GM18507 (cell line): ENCODE measurements around the gene KRTAP10-5.
"Not testable (repeated sequence)": the region's sequence is repeated elsewhere in the genome, so short reads cannot be mapped to it uniquely, and the experiment has no call there.

Source experiments
- DNase-seq: peaks from one replicate; pipeline ENCODE4 v3.0.0; 2011; ENCODE audit warnings: low read depth; ENCODE audit not compliant: insufficient read length; ENCODE audit errors: extremely low spot score
- FAIRE-seq: peaks from 2 replicates; lab custom pipeline; 2011; peaks lifted over from hg19 to GRCh38; lab: Jason Lieb, UNC

The KRTAP10-5 gene

GRCh38 chr21:44592446-44593311 is 12.3 kb upstream of the KRTAP10-5 start, which contains the start of gene KRTAP10-6:
KRTAP10-6 (minus strand) TSS chr21:44592505; CDS start chr21:44592484, 21 bp downstream.
- FAIRE-seq = no peak
- DNase-seq = no peak

- FAIRE-seq, DNase-seq: not testable (repeated sequence)
Measured at GRCh38 chr21:44591801-44592130, 11.4 kb upstream of the KRTAP10-5 start.

- not testable (repeated sequence) for DNase-seq, FAIRE-seq
Measured at GRCh38 chr21:44590897-44591800, 10.7 kb upstream of the KRTAP10-5 start.

GRCh38 chr21:44590311-44590721 is 9.9 kb upstream of the KRTAP10-5 start:
- DNase-seq = no peak
- no peak for FAIRE-seq

GRCh38 chr21:44589586-44590305 is 9.3 kb upstream of the KRTAP10-5 start:
- FAIRE-seq (no peak), DNase-seq (no peak)

- DNase-seq = no peak
- FAIRE-seq = no peak
Measured at GRCh38 chr21:44589094-44589493, 8.7 kb upstream of the KRTAP10-5 start.

- DNase-seq (no peak), FAIRE-seq (no peak)
Measured at GRCh38 chr21:44585892-44586291, 5.5 kb upstream of the KRTAP10-5 start.

- FAIRE-seq = no peak
- DNase-seq = no peak
Measured at GRCh38 chr21:44583800-44584147, 3.4 kb upstream of the KRTAP10-5 start.

- FAIRE-seq (no peak), DNase-seq (no peak)
Measured at GRCh38 chr21:44583089-44583799, 2.8 kb upstream of the KRTAP10-5 start.

- FAIRE-seq (no peak), DNase-seq (no peak)
Measured at GRCh38 chr21:44582055-44582454, 1.7 kb upstream of the KRTAP10-5 start.

- FAIRE-seq (no peak), DNase-seq (no peak)
Measured at GRCh38 chr21:44581158-44581557, 754 bp upstream of the KRTAP10-5 start.

- FAIRE-seq = no peak
- no peak for DNase-seq
Measured at GRCh38 chr21:44579833-44580144, 615 bp downstream of the KRTAP10-5 start.

GRCh38 chr21:44579056-44579832 is 1.2 kb downstream of the KRTAP10-5 start:
- FAIRE-seq = no peak
- DNase-seq = no peak

GRCh38 chr21:44578371-44579055 is 1.9 kb downstream of the KRTAP10-5 start:
- FAIRE-seq = no peak
- no peak for DNase-seq

- FAIRE-seq (no peak), DNase-seq (no peak)
Measured at GRCh38 chr21:44576025-44576420, 4.4 kb downstream of the KRTAP10-5 start.

- no peak for DNase-seq
- no peak for FAIRE-seq
Measured at GRCh38 chr21:44575307-44576024, 4.9 kb downstream of the KRTAP10-5 start.

- DNase-seq (no peak), FAIRE-seq (no peak)
Measured at GRCh38 chr21:44574457-44575306, 5.7 kb downstream of the KRTAP10-5 start.
